ENCODE measurements around the gene GFOD1. TPM values are rescaled to one million over a fixed set of nuclear protein-coding genes. Genes with fewer than 3 reads are reported as not detected.

GFOD1 gene
- total and polyA plus RNA-seq, 10 of the 15 experiments (the other 5 are each of a cell fraction or from before 2014, with no cell fraction given) = 6.5 to 41.4 (median 16.0) TPM

DNA sequence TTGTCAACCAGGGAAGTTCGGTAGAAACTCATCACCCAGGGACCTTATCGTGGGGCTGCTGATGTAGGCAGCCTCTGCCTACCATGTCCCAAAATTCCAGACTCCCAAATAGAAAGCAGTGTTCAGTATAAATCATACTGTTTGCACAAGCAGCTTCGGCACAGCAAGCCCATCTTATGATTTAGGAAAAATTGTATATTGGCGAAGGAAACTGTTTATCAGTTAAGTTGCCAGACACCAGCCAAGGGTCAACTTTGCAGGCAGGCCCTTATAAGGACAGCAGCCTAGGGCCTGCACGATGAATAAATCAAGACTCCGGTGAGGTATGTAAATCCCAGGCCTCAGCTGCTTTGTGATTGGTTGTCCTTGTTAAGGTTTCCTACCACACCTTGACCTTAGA lies 36.8 kb downstream of the GFOD1 start:
- ChIA-PET RAD21 (ENCODE audit: unreplicated experiment) (interaction anchor here (1.1 kb wide), 1 partner anchor 17 kb away, joined by 3 read pairs; no protein-coding TSS in a partner anchor), CTCF (interaction anchor here (0.9 to 4.1 kb wide), 2 partner anchors 9 to 123 kb away, joined by 3 to 30 read pairs; partner anchors contain the start of gene SIRT5), SMC1A (ENCODE audit: uncharacterized antibody, unreplicated experiment) (interaction anchor here (1.3 to 11.4 kb wide), 2 partner anchors 19 to 21 kb away, joined by 3 to 179 read pairs; no protein-coding TSS in a partner anchor), POLR2A (no interaction called here)
- no peak overlapping the region for H3K4me2 ChIP-seq (ENCODE audit: control insufficient read depth, insufficient read depth)
- in situ Hi-C loops (cut with MboI) = no loop called here
- intact Hi-C loops (cut with micrococcal nuclease; ENCODE audit: unreplicated experiment) = loop anchor here (5.0 kb wide), 1 partner anchor 87 kb away; no protein-coding TSS in a partner anchor
- peaks cover 30% of the 10 kb centered on the region for H3K4me1 ChIP-seq (ENCODE audit: control insufficient read depth, insufficient read depth, low read length)
- peaks cover 12 to 24% of the 10 kb centered on the region in 2 experiments for H3K36me3 ChIP-seq (ENCODE audit: control insufficient read depth in 2 of 2, insufficient read depth in 2 of 2, low read length in 1 of 2)
- WGBS (ENCODE audit: insufficient coverage, insufficient replicate concordance, low lambda C conversion rate, missing lambda C conversion rate) = 98% methylated on average over 6 of the region's 6 CpGs
- H3K79me2 ChIP-seq (ENCODE audit: control insufficient read depth, insufficient read depth, low read length) = peaks cover 32% of the 10 kb centered on the region
- no peak overlapping the region for H3K4me3 ChIP-seq
- no peaks in the 10 kb centered on the region for H4K20me1 ChIP-seq (ENCODE audit: control insufficient read depth, insufficient read depth)
- BruUV-seq (replicated peaks) = no TSS peak
- no peak overlapping the region for H2AFZ ChIP-seq (ENCODE audit: control insufficient read depth, low read depth, low read length)
- no peak overlapping the region for H3K27ac ChIP-seq (ENCODE audit: control insufficient read depth, insufficient read depth)
- H3K9ac ChIP-seq (ENCODE audit: control insufficient read depth, insufficient read depth, low read length) = no peak overlapping the region
- H3K27me3 ChIP-seq (replicated peaks in 1 of 2; ENCODE audit: control insufficient read depth in 2 of 2, insufficient read depth in 2 of 2, low read length in 1 of 2) = no peaks in the 10 kb centered on the region
- ATAC-seq = no peak
- no peak for TF ChIP-seq RAD51 (IDR thresholded peaks at IDR 0.05)
- TF ChIP-seq, protein P1, sequence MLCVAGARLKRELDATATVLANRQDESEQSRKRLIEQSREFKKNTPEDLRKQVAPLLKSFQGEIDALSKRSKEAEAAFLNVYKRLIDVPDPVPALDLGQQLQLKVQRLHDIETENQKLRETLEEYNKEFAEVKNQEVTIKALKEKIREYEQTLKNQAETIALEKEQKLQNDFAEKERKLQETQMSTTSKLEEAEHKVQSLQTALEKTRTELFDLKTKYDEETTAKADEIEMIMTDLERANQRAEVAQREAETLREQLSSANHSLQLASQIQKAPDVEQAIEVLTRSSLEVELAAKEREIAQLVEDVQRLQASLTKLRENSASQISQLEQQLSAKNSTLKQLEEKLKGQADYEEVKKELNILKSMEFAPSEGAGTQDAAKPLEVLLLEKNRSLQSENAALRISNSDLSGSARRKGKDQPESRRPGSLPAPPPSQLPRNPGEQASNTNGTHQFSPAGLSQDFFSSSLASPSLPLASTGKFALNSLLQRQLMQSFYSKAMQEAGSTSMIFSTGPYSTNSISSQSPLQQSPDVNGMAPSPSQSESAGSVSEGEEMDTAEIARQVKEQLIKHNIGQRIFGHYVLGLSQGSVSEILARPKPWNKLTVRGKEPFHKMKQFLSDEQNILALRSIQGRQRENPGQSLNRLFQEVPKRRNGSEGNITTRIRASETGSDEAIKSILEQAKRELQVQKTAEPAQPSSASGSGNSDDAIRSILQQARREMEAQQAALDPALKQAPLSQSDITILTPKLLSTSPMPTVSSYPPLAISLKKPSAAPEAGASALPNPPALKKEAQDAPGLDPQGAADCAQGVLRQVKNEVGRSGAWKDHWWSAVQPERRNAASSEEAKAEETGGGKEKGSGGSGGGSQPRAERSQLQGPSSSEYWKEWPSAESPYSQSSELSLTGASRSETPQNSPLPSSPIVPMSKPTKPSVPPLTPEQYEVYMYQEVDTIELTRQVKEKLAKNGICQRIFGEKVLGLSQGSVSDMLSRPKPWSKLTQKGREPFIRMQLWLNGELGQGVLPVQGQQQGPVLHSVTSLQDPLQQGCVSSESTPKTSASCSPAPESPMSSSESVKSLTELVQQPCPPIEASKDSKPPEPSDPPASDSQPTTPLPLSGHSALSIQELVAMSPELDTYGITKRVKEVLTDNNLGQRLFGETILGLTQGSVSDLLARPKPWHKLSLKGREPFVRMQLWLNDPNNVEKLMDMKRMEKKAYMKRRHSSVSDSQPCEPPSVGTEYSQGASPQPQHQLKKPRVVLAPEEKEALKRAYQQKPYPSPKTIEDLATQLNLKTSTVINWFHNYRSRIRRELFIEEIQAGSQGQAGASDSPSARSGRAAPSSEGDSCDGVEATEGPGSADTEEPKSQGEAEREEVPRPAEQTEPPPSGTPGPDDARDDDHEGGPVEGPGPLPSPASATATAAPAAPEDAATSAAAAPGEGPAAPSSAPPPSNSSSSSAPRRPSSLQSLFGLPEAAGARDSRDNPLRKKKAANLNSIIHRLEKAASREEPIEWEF (IDR thresholded peaks at IDR 0.05; ENCODE audit: insufficient replicate concordance, low read depth, low read length) = no peak
- no peak for FAIRE-seq
- DNase-seq (ENCODE audit: low read depth, low spot score) = no peak
- peaks cover 5% of the 10 kb centered on the region; the same call in 1 of the 3 replicates for H3K9me3 ChIP-seq (replicated peaks; ENCODE audit: control insufficient read depth, insufficient read depth, low read length)

Measured in GM12878 (cell line).